CD4-positive, alpha-beta T cell (primary cell): ENCODE data around the gene STK32B. TPM values are rescaled to one million over a fixed set of nuclear protein-coding genes. Genes with fewer than 3 reads are reported as not detected.

Experiments used
- ATAC-seq: fragments of 200-7000 bp; cut with Tn5 transposase; one replicate; pipeline ENCODE4 v1.10.0; 2022; ENCODE audit warnings: mild to moderate bottlenecking; ENCODE audit not compliant: poor library complexity
- CTCF ChIA-PET: fragments of 350-600 bp; sonication (Branson Sonifier 250); formaldehyde crosslinking; loops from one replicate; lab custom pipeline; 2021; ENCODE audit warnings: antibody characterized with exemption, inconsistent platforms; lab: Charles Lee
- POLR2A ChIA-PET: fragments of 350-600 bp; sonication (Branson Sonifier 250); formaldehyde crosslinking; loops from one replicate; lab custom pipeline; 2021; ENCODE audit warnings: antibody characterized with exemption, inconsistent platforms; lab: Charles Lee
- DNase-seq, 14 experiments: peaks; one replicate each; pipeline ENCODE4 v3.0.0-alpha.2; 2013 to 2020; ENCODE audit warnings: mixed read lengths in 2 of 14
- H3K27ac ChIP-seq, 2 donors: one replicate each; pipeline versions ENCODE4 v1.5.1 to v1.7.0; 2013; ENCODE audit warnings: low read length in 2 of 2, low read depth in 1 of 2, mild to moderate bottlenecking in 1 of 2
- H3K27me3 ChIP-seq, 2 experiments: 1 replicate in 1 of 2; 2 replicates in 1 of 2; pipeline versions ENCODE4 v1.6.1 to v1.7.0; 2013; ENCODE audit warnings: low read length in 2 of 2, control low read depth in 1 of 2, mild to moderate bottlenecking in 1 of 2, moderate library complexity in 1 of 2; ENCODE audit not compliant: insufficient read depth in 2 of 2, control insufficient read depth in 1 of 2
- H3K36me3 ChIP-seq: one replicate; pipeline ENCODE4 v1.6.1; 2013; ENCODE audit warnings: low read length, control low read depth; ENCODE audit not compliant: insufficient read depth
- H3K4me1 ChIP-seq: one replicate; pipeline ENCODE4 v1.6.1; 2013; ENCODE audit warnings: low read length, control low read depth; ENCODE audit not compliant: insufficient read depth
- H3K4me3 ChIP-seq: one replicate; pipeline ENCODE4 v1.5.1; 2013; ENCODE audit warnings: mild to moderate bottlenecking, low read length, moderate library complexity
- H3K9me3 ChIP-seq, 2 experiments: 1 replicate in 1 of 2; 2 replicates in 1 of 2; pipeline versions ENCODE4 v1.6.1 to v1.7.0; 2013; ENCODE audit warnings: low read length in 2 of 2, mild to moderate bottlenecking in 2 of 2, control low read depth in 1 of 2, moderate library complexity in 1 of 2; ENCODE audit not compliant: control insufficient read depth in 1 of 2, insufficient read depth in 1 of 2
- H3K27ac Mint-ChIP-seq: one replicate; pipeline ENCODE4 v1.8.0; 2020; ENCODE audit warnings: mixed read lengths
- H3K27me3 Mint-ChIP-seq: one replicate; pipeline ENCODE4 v1.8.0; 2021; ENCODE audit warnings: mixed read lengths
- H3K36me3 Mint-ChIP-seq: one replicate; pipeline ENCODE4 v1.8.0; 2021; ENCODE audit warnings: low read depth, mixed read lengths
- H3K4me1 Mint-ChIP-seq: one replicate; pipeline ENCODE4 v1.8.0; 2021; ENCODE audit warnings: low read depth, mixed read lengths
- H3K4me3 Mint-ChIP-seq: one replicate; pipeline ENCODE4 v1.8.0; 2020; ENCODE audit warnings: mild to moderate bottlenecking, mixed read lengths
- H3K9me3 Mint-ChIP-seq: one replicate; pipeline ENCODE4 v1.8.0; 2020; ENCODE audit warnings: mixed read lengths
- intact Hi-C, 2 experiments: fragments of 100-400 bp; cut with DNase I in 1 of 2; cut with micrococcal nuclease in 1 of 2; formaldehyde crosslinking; loops; one replicate each; pipeline versions ENCODE4 v1.15.1 to v1.9.0; 2023 to 2025; cut with DNase I, micrococcal nuclease
- total RNA-seq, 174 experiments: library from RNA in 2 of 174; stranded (reverse) in 2 of 174; gene quantifications; one replicate each; pipeline ENCODE4 v1.2.3 and lab custom pipeline; 2021 to 2026
- TF ChIP-seq, protein P1 (sequence below): fragments of 200-600 bp; IDR thresholded peaks from one replicate; pipeline ENCODE4 v1.8.0; 2022; ENCODE audit warnings: antibody characterized with exemption, mild to moderate bottlenecking

STK32B gene
- total RNA-seq, 2 experiments from 2014 or later = not detected

DNA sequence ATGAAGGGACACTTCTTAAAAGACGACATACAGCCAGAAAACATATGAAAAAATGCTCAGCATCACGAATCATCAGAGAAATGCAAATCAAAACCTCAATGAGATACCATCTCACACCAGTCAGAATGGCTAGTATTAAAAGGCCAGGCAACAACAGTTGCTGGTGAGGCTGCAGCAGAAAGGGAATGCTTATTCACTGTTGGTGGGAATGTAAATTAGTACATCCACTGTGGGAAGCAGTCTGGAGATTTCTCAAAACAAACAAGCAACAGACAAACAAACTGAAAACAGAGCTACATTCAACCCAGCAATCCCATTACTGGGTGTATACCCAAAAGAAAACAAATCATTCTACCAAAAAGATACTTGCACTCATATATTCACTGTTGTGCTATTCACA lies 459.2 kb downstream of the STK32B start:
- H3K36me3 ChIP-seq = no peaks in the 10 kb centered on the region
- intact Hi-C loops = no loop called here
- POLR2A ChIA-PET = no interaction called here
- H3K4me3 ChIP-seq = no peak overlapping the region
- Mint-ChIP-seq H3K4me1 (no peaks in the 10 kb centered on the region), H3K27me3 (peaks cover 12% of the 10 kb centered on the region), H3K9me3 (peaks cover 4% of the 10 kb centered on the region), H3K4me3 (no peak overlapping the region), H3K27ac (no peak overlapping the region), H3K36me3 (no peaks in the 10 kb centered on the region)
- ATAC-seq (no peak), DNase-seq (no peak)
- CTCF ChIA-PET = no interaction called here
- TF ChIP-seq, protein P1, sequence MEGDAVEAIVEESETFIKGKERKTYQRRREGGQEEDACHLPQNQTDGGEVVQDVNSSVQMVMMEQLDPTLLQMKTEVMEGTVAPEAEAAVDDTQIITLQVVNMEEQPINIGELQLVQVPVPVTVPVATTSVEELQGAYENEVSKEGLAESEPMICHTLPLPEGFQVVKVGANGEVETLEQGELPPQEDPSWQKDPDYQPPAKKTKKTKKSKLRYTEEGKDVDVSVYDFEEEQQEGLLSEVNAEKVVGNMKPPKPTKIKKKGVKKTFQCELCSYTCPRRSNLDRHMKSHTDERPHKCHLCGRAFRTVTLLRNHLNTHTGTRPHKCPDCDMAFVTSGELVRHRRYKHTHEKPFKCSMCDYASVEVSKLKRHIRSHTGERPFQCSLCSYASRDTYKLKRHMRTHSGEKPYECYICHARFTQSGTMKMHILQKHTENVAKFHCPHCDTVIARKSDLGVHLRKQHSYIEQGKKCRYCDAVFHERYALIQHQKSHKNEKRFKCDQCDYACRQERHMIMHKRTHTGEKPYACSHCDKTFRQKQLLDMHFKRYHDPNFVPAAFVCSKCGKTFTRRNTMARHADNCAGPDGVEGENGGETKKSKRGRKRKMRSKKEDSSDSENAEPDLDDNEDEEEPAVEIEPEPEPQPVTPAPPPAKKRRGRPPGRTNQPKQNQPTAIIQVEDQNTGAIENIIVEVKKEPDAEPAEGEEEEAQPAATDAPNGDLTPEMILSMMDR = no peak
- H3K9me3 ChIP-seq = peaks cover 0 to 3% of the 10 kb centered on the region in 2 experiments
- no peaks in the 10 kb centered on the region for H3K27me3 ChIP-seq
- no peak overlapping the region for H3K27ac ChIP-seq
- no peaks in the 10 kb centered on the region for H3K4me1 ChIP-seq

DNA sequence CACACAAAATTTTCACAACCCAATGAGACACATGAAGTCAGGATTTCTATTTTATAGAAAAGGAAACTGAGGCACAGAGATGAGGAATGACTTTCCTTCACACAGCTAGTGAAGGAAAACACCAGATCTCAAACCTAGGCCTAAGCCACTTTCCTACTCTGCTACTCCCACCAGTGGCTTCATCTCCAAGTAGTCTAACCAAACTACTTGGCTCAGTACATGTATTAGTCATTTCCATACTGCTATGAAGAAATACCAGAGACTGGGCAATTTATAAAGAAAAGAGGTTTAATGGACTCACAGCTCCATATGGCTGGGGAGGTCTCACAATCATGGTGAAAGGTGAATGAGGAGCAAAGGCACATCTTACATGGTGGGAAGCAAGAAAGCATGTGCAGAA lies 460.5 kb downstream of the STK32B start:
- ATAC-seq = no peak
- no peak for DNase-seq
- ChIA-PET CTCF (no interaction called here), POLR2A (no interaction called here)
- H3K4me3 ChIP-seq = no peak overlapping the region
- no peak overlapping the region for H3K27ac ChIP-seq
- TF ChIP-seq, protein P1 = no peak
- Mint-ChIP-seq H3K4me1 (no peaks in the 10 kb centered on the region), H3K36me3 (no peaks in the 10 kb centered on the region), H3K27me3 (peaks cover 8% of the 10 kb centered on the region), H3K27ac (no peak overlapping the region), H3K4me3 (no peak overlapping the region), H3K9me3 (peaks cover 4% of the 10 kb centered on the region)
- H3K4me1 ChIP-seq = no peaks in the 10 kb centered on the region
- no peaks in the 10 kb centered on the region for H3K36me3 ChIP-seq
- intact Hi-C loops = no loop called here
- peaks cover 0 to 3% of the 10 kb centered on the region in 2 experiments for H3K9me3 ChIP-seq
- H3K27me3 ChIP-seq = no peaks in the 10 kb centered on the region

DNA sequence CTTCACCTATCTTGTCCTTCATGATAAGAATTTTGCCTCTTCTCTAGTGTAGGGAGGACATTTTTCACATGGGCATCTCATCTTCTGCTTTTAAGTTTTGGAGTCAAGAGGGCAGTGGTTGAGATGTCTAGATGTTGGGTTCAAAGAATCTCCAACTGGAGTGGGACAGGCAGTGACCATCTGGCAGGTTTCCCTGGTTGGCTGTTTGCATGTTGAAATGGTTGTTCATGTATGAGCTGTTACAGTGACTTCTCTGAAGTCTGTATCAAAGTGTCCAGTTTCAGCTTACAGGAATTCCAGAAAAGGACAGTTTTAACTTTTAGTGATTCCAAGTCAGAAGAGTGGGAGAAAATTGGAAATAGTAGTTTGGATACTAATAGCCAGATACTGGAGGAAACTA lies 464.4 kb downstream of the STK32B start:
- Histone ChIP-seq H3K27me3 (no peaks in the 10 kb centered on the region), H3K36me3 (no peaks in the 10 kb centered on the region), H3K9me3 (peaks cover 0 to 6% of the 10 kb centered on the region in 2 experiments), H3K27ac (no peak overlapping the region), H3K4me1 (no peaks in the 10 kb centered on the region), H3K4me3 (no peak overlapping the region)
- Mint-ChIP-seq H3K27me3 (no peaks in the 10 kb centered on the region), H3K36me3 (no peaks in the 10 kb centered on the region), H3K9me3 (peaks cover 4% of the 10 kb centered on the region), H3K4me1 (no peaks in the 10 kb centered on the region), H3K27ac (no peak overlapping the region), H3K4me3 (no peak overlapping the region)
- DNase-seq (no peak), ATAC-seq (no peak)
- CTCF ChIA-PET = no interaction called here
- POLR2A ChIA-PET = no interaction called here
- intact Hi-C loops = no loop called here
- TF ChIP-seq, protein P1 = no peak
